A673 (cell line): ENCODE measurements around the gene PID1. TPM values are rescaled to one million over a fixed set of nuclear protein-coding genes. Genes with fewer than 3 reads are reported as not detected.

ENCODE experiments used
- BruUV-seq: library from RNA; stranded (reverse); fragments of 400-500 nt; replicated peaks from 2 replicates; lab custom pipeline; 2021; lab: Mats Ljungman, UMichigan
- CTCF ChIA-PET: fragments of 300-600 bp; sonication (Branson Sonifier 250); formaldehyde crosslinking; loops from one replicate; lab custom pipeline; 2022; ENCODE audit warnings: antibody characterized with exemption; lab: Charles Lee
- POLR2A ChIA-PET: fragments of 300-600 bp; sonication (Branson Sonifier 250); formaldehyde crosslinking; loops from one replicate; lab custom pipeline; 2022; ENCODE audit warnings: antibody characterized with exemption; ENCODE audit not compliant: low non-redundant PET; lab: Charles Lee
- DNase-seq: peaks from one replicate; pipeline ENCODE4 v3.0.0-alpha.2; 2015; ENCODE audit warnings: low spot score
- H3K27ac ChIP-seq: fragments of 200-600 bp; sonication (generic); 2 replicates; pipeline ENCODE4 v1.5.1; 2016; ENCODE audit warnings: mixed run types, low read depth, mild to moderate bottlenecking, mixed read lengths, antibody characterized with exemption, low read length; ENCODE audit not compliant: poor library complexity, severe bottlenecking
- H3K27me3 ChIP-seq: fragments of 200-600 bp; sonication (generic); replicated peaks from 2 replicates; pipeline ENCODE4 v1.6.1; 2017; ENCODE audit warnings: mixed run types, low read depth, mild to moderate bottlenecking, mixed read lengths, antibody characterized with exemption, low read length; ENCODE audit not compliant: insufficient read depth, poor library complexity
- H3K36me3 ChIP-seq: fragments of 200-600 bp; sonication (generic); 2 replicates; pipeline ENCODE4 v1.6.1; 2016; ENCODE audit warnings: mixed run types, mild to moderate bottlenecking, mixed read lengths, antibody characterized with exemption, low read length; ENCODE audit not compliant: insufficient read depth, poor library complexity, severe bottlenecking
- H3K4me1 ChIP-seq: fragments of 200-600 bp; sonication (generic); 2 replicates; pipeline ENCODE4 v1.6.1; 2017; ENCODE audit warnings: mixed run types, mild to moderate bottlenecking, mixed read lengths, antibody characterized with exemption, low read length; ENCODE audit not compliant: insufficient read depth, poor library complexity, severe bottlenecking
- H3K4me3 ChIP-seq: fragments of 200-600 bp; sonication (generic); 2 replicates; pipeline ENCODE4 v1.5.1; 2016; ENCODE audit warnings: low read depth, mixed run types, mild to moderate bottlenecking, mixed read lengths, low read length; ENCODE audit not compliant: poor library complexity, severe bottlenecking
- H3K9me3 ChIP-seq: fragments of 200-600 bp; sonication (generic); 2 replicates; pipeline ENCODE4 v1.6.1; 2016; ENCODE audit warnings: mixed run types, low read depth, mild to moderate bottlenecking, mixed read lengths, antibody characterized with exemption, low read length; ENCODE audit not compliant: poor library complexity, severe bottlenecking
- EZH2 ChIP-seq: fragments of 200-600 bp; sonication (generic); IDR thresholded peaks from 2 replicates; pipeline ENCODE4 v1.6.1; 2017; ENCODE audit warnings: borderline replicate concordance, low read depth, mild to moderate bottlenecking, mixed read lengths, antibody characterized with exemption, low read length; ENCODE audit not compliant: poor library complexity, severe bottlenecking
- intact Hi-C: fragments of 100-400 bp; cut with micrococcal nuclease; formaldehyde crosslinking; loops from one replicate; pipeline ENCODE4 v1.10.0; 2022; ENCODE audit not compliant: unreplicated experiment
- total RNA-seq: library from RNA; stranded (reverse); gene quantifications from 2 replicates; pipeline ENCODE4 v1.2.3, GENCODE V29; 2021
- TF ChIP-seq, protein P1 (sequence below): fragments of 300-800, 200-600 bp; sonication (generic); conservative IDR thresholded peaks from 2 replicates; pipeline ENCODE4 v1.5.1; 2017; ENCODE audit warnings: low read depth, mild to moderate bottlenecking, antibody characterized with exemption, low read length, moderate library complexity, mixed read lengths

The PID1 gene
- total RNA-seq, 1 experiment from 2014 or later, result 1.5 TPM

GRCh38 chr2:229170171-229170570, 100.9 kb downstream of the PID1 start:
- Histone ChIP-seq H3K27ac (no peak overlapping the region), H3K36me3 (no peaks in the 10 kb centered on the region), H3K4me3 (no peak overlapping the region), H3K4me1 (no peaks in the 10 kb centered on the region), H3K9me3 (no peaks in the 10 kb centered on the region), H3K27me3 (no peaks in the 10 kb centered on the region)
- BruUV-seq, result no TSS peak
- intact Hi-C loops, result no loop called here
- ChIA-PET POLR2A (no interaction called here), CTCF (no interaction called here)
- TF ChIP-seq, protein P1, sequence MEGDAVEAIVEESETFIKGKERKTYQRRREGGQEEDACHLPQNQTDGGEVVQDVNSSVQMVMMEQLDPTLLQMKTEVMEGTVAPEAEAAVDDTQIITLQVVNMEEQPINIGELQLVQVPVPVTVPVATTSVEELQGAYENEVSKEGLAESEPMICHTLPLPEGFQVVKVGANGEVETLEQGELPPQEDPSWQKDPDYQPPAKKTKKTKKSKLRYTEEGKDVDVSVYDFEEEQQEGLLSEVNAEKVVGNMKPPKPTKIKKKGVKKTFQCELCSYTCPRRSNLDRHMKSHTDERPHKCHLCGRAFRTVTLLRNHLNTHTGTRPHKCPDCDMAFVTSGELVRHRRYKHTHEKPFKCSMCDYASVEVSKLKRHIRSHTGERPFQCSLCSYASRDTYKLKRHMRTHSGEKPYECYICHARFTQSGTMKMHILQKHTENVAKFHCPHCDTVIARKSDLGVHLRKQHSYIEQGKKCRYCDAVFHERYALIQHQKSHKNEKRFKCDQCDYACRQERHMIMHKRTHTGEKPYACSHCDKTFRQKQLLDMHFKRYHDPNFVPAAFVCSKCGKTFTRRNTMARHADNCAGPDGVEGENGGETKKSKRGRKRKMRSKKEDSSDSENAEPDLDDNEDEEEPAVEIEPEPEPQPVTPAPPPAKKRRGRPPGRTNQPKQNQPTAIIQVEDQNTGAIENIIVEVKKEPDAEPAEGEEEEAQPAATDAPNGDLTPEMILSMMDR, result no peak
- TF ChIP-seq EZH2, result no peak
- no peak for DNase-seq

- intact Hi-C loops, result no loop called here
- ChIA-PET CTCF (no interaction called here), POLR2A (no interaction called here)
- Histone ChIP-seq H3K4me3 (no peak overlapping the region), H3K4me1 (no peaks in the 10 kb centered on the region), H3K27me3 (no peaks in the 10 kb centered on the region), H3K36me3 (no peaks in the 10 kb centered on the region), H3K27ac (no peak overlapping the region), H3K9me3 (no peaks in the 10 kb centered on the region)
- DNase-seq, result no peak
- TF ChIP-seq, protein P1, result no peak
- no peak for TF ChIP-seq EZH2
- no TSS peak for BruUV-seq
Observed at GRCh38 chr2:229169751-229170150, 101.3 kb downstream of the PID1 start.

DNA sequence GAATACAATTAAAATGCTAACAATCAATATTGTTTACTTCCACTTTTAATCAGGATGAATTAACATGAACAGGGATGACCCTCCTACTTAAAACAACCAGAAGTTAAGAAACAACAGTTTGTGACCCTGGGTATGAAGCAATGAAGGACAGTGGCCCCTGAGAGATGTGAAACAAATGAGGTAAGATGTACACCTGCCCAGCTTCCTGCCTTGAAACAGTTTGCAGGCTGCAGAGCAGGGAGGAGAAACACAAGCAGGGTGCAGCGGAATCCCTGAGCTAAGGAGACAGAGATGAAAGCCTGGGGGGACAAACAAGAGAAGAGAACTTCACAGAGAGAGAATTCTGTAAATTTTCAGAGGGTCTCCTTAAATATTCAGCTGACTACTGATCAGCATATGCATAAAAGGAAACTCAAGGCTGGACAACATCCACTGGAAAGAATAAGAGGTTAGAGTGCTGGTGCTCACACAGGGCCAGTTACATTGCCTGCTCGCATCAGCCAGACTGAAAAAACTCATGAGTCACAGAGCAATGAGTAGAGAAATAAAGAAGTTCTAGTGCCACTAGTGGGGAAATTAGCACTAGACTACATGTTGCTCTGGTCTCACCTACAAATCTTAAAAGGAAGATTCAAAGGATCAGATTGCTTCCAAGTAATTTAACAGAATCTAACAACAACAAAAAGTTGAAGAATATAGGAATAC, 106.4 kb downstream of the PID1 start:
- H3K4me1 ChIP-seq, result no peaks in the 10 kb centered on the region
- CTCF ChIA-PET, result no interaction called here
- POLR2A ChIA-PET, result no interaction called here
- no peak overlapping the region for H3K4me3 ChIP-seq
- no peaks in the 10 kb centered on the region for H3K9me3 ChIP-seq
- DNase-seq, result no peak
- no peaks in the 10 kb centered on the region for H3K36me3 ChIP-seq
- TF ChIP-seq, protein P1, result no peak
- TF ChIP-seq EZH2, result no peak
- H3K27me3 ChIP-seq, result no peaks in the 10 kb centered on the region
- intact Hi-C loops, result no loop called here
- no peak overlapping the region for H3K27ac ChIP-seq
- no TSS peak for BruUV-seq
